ENCODE data around the gene WDR26. TPM values are rescaled to one million over a fixed set of nuclear protein-coding genes. Genes with fewer than 3 reads are reported as not detected.
A peak's percentile ranks its signal among the peaks of the same experiment; 100 is the strongest.

Gene WDR26
- polyA plus RNA-seq, 10 donors: 57.6 to 77.5 (median 69.2) TPM

- DNase-seq: no peak
These were observed 34.7 kb downstream of the WDR26 start for GRCh38 chr1:224399887-224400286.

DNA sequence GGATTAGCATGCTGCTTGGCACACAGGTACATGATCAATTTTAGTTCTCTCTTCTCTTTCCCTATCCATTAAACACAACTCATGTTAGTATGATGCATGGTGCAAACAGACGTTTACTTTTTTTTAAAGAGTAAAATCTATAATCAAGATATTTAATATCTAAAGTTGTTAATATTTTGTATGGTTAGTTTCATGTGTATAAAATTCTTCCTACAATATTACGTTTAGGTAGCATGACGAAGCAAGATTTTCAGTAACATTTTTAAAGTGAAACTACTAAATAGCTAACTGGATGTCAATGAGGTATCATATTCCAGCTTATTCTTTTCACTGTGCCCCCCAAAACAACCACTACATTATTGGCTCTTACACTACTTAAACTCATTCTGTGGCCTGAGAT lies 41.3 kb downstream of the WDR26 start:
- DNase-seq: no peak

GRCh38 chr1:224392411-224393249 lies 42.0 kb downstream of the WDR26 start:
- DNase-seq: no peak

DNA sequence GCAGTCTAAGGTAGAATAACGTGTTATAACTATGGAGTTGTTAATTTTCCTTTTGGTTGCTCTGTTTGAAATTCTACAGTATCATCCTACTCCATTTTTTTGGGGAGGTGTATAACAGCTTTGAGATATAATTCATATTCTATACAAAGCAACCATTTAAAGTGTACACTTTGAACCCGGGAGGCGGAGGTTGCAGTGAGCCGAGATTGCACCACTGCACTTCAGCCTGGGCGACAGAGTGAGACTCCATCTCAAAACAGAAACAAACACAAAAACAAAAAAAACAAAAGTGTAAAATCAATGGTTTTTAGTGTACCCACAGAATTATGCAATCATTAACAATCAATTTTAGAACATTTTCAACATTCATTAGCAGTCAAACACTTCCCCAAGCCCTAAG lies 44.1 kb downstream of the WDR26 start:
- no peak for DNase-seq

GRCh38 chr1:224387943-224388342 lies 46.7 kb downstream of the WDR26 start:
- no peak for DNase-seq

DNA sequence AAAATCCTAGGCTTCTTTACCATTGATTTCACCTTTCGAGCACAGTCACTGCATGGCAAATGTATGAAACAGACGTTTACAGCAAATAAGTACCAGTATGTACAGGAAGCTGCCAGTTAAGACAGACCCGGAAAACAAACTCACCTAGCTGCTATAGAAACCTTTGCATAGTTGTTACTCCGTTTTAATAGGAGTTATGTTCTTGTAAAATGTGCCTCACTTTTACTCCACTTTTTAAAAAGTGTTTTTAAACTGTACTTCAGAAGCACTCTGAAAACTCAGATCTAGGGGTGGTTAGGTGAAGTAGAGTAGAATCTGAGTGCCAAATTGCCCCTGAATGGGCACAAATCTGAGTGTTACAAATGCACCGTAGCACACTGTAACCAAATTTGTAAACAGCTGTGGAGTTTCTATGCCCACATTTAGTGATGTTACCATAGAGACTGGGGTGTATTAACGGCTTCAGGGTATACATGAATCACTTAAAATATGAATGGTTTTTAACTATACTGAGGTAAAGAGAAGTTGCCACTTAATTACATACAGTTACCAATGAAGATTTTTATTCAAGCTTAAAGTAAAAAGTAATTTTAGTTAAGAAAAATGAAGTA lies 47.2 kb downstream of the WDR26 start:
- DNase-seq: peak in 2 of 3 donors; percentile 10 to 22

GRCh38 chr1:224383218-224383617 lies 51.4 kb downstream of the WDR26 start:
- DNase-seq: no peak

DNA sequence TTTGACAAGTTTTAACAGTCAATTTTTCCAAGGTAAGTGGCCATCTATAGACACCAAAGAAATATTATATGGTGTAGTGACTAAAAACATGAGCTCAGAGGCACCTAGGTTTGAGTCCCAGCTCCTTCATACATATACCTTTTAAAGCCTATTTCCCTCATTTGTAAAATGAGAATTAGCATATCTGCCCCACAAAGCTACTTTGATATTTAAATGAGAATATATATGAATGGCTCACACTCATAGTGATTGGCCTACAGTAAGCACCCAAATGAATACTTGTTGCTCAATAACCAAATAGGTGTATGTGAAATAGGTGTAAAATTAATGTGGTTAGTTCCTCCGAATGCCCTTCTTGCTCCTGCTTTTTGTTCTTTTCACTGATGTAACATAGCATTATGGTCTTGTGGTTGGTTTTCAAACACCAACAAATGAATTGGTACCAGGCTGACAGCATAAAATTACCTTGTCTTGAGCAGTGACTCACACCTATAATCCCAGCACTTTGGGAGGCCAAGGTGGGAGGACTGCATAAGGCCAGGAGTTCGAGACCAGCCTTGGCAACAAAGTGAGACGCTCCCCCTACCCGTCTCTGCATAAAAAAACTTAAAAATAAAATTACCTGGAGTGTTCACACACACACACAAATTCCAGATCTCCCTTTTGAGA lies 52.6 kb downstream of the WDR26 start:
- DNase-seq: no peak

DNA sequence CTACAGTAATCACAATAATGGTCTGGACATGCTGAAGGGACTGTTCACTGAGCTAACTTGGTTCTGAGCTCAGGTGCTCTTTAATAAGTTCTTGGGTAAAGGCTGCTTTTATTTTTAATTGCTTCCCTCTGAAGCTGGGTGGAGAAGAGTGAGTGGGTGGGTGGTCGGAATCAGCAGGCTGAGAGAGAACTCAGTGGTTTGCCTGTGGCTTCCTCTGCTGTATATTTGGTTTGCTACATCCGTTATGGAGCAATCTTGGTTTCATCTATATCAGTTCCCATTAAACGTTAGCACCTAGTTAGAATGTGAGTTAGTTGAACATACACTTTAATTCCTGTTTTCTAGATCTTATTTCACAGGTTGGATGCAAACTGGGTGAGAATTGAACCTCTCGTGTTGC lies 54.6 kb downstream of the WDR26 start:
- no peak for DNase-seq

- DNase-seq: peak in 1 of 3 donors; percentile 11
These were observed 55.6 kb downstream of the WDR26 start for GRCh38 chr1:224378855-224379631.

DNA sequence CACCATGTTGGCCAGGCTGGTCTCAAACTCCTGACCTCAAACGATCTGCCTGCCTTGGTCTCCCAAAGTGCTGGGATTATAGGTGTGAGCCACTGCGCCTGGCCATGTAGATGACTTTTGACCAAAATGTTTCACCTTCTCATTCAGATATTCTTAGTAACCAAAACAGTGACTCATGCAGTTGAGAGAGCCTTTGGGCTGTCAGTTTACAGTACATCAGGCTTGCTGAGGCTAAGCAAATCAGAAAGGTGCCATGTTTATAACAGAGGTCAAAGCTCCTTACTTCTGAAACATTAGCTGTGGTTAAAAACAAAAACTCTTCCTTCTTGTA lies 57.0 kb downstream of the WDR26 start:
- DNase-seq: no peak

DNA sequence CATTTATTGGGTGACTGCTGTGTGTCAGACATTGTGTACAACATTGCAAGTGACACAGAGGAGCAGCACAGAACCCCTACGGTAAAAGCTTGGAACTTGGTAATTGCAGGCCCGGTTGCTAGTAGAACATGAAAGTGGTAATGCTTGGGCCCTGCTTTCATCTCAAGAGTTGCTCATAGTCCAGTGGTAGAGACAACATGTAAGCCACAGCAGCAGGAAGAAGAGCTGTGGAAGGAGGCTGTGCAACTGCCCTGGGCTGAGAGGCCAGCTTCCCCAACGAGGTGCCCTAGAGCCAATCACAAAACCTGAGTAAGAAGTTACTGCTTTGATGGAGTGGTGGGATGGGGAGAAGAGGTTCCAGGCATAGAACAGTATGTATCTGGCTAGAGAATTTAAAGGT lies 59.5 kb downstream of the WDR26 start:
- no peak for DNase-seq

- no peak for DNase-seq
These were observed 61.5 kb downstream of the WDR26 start for GRCh38 chr1:224373008-224373590.

DNA sequence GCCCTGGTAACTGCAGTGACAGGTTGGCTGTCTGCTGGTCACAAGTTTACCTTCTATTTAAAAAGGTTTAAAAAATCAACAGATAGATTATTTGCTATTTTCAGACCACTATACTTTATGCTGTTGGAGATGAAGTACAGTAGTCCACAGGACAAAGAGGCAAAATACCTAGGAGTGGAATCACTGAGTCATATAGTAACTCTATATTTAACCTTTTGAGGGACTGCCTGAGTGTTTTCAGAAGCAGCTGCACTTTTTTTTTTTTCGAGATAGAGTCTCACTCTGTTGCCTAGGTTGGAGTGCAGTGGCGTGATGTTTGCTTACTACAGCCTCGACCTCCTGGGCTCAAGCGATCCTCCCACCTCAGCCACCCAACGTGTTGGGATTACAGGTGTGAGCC lies 66.2 kb downstream of the WDR26 start:
- no peak for DNase-seq

- no peak for DNase-seq
These were observed 75.4 kb downstream of the WDR26 start for GRCh38 chr1:224359207-224359606.

DNA sequence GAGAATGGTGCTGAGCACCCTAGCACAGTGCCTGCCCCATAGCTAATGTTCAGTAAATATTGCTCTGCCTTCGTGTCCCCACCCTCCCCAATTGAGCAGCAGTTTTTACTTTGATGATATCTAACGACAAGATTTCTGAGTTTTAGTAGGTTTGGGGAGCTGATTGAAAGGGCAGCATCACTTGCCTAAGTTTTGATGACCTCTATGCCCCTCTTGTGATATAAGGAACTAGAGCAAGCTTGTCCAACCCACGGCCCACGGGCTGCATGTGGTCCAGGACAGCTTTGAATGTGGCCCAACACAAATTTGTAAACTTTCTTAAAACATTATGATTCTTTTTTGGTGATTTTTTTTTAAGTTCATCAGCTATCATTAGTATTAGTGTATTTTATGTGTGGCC lies 76.4 kb downstream of the WDR26 start:
- no peak for DNase-seq

DNA sequence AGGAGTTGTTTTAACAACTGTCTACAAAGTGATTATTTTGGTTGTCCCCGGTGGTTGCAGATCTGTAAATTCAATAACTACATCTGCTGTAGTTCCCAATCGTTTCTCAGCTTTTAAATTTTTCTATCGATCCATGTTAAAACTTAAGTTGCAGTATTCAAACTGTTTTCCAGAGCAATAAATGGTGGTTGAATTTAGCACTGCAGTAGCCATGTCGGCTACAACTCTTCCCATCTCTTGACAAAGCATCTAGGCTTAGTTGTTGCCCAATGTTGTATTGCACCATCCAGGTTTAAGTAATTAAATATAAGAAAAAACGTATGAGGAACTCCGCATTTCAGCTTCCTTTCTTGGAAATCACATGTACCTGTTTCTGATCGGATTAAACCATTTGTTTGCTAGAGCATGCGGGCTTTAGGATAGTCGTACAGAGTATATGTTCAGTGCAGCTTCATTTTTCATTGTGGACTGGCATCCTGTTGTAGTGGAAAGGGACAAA lies 76.9 kb downstream of the WDR26 start:
- DNase-seq: no peak

GRCh38 chr1:224356685-224357625 lies 77.6 kb downstream of the WDR26 start, which contains the start of gene CNIH4:
TSS of gene CNIH4 (plus strand) at chr1:224356879. CDS start at chr1:224356925, 46 bp downstream.
- peak; percentile 95 to 97 (median 96) for DNase-seq

DNA sequence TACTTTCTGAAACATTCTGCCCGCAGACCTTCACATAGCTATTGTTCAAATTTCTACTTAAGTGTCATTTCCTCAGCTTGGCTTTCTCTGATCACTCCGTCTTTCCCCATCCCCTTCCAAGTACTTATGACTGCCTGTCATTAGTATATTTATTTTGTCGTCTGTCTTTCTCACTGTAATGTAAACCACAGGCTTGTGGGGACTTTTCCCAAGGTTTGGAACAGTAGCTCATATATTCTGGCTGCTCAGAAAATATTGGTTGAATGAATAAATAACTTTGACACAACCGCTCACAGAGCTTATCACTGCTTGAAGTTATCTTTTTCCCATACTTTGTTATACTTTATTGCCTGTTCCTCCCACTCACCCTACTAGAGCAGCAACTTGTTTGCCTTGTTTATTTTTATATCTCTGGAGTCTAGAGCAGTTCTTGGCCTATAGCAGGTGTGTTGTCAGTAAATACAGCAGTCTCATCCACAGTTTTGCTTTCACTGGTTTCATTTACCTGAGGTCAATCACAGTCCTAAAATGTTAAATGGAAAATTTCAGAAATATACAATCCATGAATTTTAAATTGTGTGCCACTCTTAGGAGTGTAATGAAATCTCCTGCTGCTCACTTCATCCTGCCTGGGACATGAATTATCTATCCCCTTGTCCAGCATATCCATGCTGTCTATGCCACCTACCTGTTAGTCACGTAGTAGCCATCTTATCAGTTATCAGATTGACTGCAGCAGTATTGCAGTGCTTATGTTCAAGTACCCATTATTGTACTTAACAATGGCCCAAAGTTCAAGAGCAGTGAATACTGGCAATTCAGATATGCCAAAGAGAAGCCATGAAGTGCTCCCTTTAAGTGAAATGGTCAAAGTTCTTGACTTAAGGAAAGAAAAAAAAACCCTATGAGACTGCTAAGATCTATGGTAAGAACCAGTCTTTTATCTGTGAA lies 80.3 kb downstream of the WDR26 start:
- no peak for DNase-seq

Data from muscle of back (tissue), 11 donors.